HG03139 (cell line): ENCODE measurements around the gene CD99L2.

Experiments
- ATAC-seq: cut with Tn5 transposase; IDR thresholded peaks from one replicate; pipeline ENCODE4 v1.9.1; 2021; ENCODE audit not compliant: unreplicated experiment

Gene CD99L2, protein sequence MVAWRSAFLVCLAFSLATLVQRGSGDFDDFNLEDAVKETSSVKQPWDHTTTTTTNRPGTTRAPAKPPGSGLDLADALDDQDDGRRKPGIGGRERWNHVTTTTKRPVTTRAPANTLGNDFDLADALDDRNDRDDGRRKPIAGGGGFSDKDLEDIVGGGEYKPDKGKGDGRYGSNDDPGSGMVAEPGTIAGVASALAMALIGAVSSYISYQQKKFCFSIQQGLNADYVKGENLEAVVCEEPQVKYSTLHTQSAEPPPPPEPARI

DNA sequence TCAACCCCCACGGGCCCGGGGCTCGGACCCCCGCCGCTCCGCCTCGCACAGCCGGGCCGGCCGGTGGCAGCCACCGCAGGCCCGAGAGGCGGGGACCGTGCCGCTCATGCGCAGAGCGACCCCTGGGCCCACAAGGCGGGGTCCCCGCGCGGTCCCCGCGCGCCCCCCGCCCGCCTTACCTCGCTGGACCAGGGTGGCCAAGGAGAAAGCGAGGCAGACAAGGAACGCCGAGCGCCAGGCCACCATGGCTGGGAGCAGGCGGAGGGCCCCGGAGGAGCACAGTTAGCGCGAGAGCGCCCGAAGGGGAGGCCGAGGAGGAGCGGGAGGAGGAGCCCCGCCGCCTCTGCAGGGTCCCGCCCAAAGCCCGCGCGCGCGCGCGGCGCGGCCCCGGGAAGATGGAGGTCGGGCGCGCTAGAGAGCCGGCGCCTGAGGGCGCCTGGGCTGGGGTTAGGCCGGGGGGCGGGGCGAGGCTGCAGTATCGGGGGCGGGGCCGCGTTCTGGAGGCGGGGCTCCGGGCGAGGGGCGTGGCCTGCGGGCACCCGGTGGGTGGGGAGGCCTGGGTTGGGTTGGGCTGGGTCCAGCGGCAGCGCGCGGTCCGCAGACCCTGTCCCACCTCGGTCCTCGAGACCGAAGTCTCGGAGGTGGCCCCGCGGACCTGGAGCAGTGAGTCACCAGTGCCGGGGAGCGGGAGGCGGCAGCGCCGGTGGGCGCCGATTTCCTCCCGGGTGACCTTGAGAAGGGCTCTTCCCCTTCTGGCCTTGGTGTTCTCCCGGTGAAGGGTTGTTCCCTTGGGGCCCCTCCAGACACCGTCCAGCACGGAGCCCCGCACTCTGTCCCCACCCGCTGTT is at the start of gene CD99L2:
Gene CD99L2 (minus strand): TSS at position 326 of the 848 bp plus-strand sequence. CDS start 80 bp downstream, at position 246.
- ATAC-seq, result peak; percentile 90

DNA sequence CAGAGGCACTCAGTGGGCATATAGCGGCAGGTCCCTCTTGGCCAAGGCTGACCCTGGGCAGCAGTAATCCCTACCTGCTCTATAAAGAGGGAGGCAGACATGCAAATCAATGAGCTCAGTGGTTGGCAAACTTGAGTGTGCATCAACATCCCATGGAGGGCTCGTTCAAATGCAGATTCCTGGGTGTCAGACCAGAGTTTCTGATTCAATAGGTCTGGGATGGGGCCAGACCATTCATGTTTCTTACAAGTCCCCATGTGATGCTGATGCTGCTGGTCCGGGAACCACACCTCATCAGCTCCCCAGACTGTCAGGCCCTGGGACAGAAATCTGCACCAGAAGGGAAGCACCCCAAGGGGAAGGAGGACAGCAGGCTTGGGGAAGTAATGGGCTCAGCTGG is 45.8 kb upstream of the CD99L2 start:
- ATAC-seq, result no peak

DNA sequence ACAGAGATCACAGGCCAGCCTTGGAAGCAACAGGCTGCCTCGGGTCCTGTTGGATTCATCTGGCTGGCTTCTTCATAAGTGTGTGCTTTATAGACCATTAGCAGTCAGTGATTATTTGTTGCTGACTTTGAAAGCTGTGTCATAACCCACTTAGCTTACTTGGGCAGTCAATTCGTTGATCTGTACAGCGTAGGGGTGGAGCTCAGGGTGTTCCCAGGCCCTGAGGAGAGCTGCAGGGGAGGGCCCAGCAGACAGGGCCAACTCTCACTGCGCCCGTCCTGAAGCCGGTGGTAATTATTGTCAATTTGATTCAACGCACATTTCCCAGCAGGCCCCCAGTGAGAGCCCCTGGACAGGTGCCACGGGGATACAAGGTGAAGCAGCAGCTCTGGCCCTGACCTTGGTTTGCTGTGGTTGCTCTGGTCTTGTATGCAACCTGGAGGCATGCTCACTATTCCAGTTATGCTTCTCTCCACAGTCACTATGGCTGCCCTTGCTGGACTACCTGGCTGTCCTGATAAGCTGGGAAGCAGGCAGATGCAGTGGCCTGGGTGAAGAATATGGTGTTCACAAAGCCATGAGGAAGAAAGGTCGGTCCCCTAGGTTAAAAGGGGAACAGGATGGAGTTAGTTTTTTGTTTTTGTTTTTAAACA is 44.6 kb upstream of the CD99L2 start:
- no peak for ATAC-seq

DNA sequence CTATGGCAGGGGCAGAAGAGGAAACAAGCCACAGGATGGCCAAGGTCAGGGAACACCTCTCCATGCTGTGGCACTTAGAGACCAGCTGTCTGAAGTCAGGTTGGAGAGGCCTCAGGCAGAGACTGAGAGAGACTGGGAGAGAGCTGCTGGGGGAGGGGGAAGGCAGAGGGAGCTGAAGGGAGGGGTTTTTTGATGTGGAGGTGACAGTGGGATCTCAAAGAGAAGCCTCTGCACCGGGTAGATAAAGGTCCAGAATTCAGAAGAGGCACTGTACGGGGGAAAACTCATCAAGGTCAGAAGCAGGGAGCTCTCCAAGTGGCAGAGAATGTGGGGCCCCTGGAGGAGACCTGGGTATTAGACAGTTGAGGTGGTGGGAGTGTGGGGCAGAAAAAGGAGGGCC is 43.1 kb upstream of the CD99L2 start:
- no peak for ATAC-seq

DNA sequence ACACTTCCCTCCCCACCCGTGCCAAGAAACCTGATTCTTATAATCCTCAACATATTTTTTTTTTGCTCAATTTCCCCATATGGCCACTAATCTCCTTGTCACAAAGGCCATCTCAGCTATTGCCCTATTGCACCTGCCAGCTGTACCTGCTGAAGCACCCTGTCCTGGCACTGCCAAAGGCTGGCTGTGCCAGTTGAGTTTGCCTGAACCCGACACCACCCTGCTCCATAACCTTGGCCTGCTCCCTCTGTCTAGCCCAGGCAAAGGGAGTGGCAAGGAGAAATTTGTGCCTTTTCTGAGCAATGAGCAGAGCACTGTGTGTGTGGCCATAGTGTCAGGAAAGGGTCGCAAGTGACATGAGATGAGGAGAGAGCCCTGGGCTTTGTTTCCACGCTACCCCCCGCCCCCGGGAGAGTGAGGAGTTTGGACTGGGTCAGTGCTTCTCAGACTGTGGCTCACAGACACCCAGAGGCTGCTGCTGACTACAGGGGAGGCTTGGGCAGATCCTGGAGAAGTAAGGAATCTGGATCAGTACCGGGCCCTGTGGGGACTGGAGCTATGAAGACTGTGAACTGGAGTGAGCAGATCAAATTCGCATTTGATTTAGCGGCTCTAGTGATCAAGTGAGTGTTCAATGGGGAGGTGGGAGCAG is 42.5 kb upstream of the CD99L2 start:
- no peak for ATAC-seq

DNA sequence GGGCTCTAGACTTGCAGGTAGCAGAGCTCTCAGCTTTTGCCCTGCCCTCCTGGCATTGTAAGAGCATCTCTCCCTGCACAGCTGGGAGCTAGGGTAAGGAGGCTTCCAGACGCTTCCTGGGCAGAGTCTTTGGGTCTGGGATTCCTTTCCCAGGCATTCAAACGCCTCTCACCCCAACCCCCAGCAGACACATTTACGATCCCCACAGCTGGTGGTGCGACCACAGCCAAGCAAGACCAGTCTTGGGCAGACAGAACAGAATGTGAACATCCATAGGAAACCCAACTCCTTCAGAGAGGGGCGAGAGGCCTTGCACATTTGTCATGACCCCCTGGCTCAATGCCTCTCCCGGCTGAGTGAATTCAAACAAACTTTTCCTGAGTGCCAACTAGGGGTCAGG is 38.1 kb upstream of the CD99L2 start:
- no peak for ATAC-seq

DNA sequence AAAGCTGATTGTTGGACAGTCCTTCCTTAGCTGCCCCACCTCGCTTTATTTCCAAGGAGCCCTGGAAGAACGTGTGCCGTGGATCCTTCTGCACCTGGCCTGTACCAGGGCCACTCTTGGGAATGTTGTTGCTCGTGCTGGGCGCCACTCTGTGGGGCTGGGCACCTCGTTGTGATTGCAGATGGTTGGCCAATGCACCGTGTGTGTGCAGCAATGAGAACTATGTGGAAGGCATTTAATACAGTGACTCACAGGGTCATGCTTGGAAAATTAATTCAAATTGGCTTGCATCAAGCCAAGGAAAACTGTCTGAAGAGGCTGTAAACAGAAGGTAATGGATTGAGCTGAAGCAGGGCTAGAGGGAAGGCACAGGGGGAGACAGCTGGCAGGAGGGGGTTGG is 37.0 kb upstream of the CD99L2 start:
- ATAC-seq, result no peak

DNA sequence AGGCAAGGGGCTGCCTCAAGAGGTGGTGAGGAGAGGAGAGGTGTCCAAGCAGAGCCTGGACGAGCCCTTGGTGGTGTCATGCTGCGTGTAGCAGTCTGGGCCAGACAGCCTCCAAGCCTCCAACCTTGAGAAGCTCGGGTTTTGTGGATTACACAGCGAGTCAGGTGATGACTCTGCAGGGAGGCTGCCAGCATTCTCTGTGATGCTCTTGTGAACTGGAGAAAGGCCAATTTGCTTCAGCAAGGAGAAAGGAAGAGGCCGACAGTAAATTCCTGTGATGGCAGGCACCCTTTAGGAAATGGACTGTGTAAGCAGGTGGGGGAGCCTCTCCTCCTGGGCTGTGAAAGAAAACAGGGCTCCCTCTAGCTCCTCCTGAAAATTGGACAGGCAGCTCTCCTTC is 36.0 kb upstream of the CD99L2 start:
- no peak for ATAC-seq

DNA sequence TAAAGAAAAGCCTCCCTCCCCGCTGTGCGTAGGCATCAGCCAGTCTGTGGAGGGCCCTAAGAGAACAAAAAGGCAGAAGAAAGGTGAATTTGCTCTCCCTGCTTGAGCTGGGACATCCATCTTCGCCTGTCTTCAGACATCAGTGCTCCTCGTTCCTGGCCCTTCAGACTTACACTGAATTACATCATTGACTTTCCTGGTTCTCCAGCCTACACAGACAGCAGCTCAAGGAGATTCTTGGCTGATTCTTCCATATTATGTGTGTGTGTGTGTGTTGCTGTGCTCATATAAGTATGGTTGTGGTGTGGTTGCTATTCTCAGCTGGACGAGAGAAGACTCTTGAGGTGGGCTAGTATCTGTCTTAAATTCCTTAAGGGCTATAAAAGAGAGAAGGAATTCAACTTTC is 35.5 kb upstream of the CD99L2 start:
- no peak for ATAC-seq

DNA sequence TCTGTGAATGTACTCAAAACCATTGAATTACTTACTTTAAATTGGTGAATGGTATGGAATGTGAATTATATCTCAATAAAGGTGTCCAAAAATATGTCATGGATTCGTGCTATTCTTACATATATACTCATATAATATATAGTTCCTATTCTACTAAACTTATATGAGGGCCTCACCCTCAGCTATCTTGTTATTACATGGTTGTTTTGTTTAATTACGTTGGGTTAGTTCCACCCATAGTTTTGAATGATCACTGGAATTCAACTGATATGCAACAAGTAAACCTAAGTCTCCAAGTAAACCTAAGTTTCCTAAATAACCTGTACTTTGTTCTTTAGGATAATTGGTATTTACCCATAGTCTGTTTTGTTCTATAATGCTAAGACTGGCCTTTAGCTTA is 30.6 kb upstream of the CD99L2 start:
- no peak for ATAC-seq

DNA sequence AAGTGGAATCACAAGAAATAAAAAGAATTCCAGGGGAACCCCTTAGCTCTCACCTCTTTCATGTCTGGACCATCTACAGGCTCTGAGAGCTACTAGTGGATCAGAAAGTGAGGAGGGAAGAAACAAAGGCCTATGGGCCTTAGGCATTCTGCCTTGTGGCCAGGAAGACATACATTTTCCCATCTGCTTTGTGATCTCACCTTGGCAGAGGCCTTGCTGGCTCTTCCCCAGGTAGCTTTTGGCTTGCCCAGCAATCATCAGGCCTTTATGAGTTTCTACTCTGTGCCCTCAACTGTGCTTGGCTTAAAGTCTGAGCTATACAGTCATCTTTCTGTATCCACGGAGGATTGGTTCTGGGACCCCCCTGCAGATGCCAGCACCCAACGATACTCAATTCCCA is 28.3 kb upstream of the CD99L2 start:
- ATAC-seq, result no peak

DNA sequence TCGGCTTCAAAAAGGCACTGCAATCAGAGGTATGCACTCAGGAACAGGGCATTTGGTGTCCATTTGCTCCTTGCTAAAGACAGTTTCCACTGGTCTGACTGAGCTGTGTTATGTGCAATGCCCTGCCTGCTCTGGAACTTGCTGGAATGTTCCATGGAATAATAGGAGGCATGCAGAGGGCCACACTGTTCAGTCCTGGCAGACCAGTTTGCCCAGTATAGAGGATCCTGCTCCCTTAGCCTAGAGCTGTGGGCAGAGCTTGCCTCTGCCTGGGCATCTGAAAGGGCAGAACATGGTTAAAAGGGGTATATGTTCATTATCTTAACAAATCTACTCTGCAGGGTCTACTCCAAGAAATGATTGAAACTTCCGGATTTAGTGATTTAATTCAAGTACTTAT is 27.8 kb upstream of the CD99L2 start:
- no peak for ATAC-seq

DNA sequence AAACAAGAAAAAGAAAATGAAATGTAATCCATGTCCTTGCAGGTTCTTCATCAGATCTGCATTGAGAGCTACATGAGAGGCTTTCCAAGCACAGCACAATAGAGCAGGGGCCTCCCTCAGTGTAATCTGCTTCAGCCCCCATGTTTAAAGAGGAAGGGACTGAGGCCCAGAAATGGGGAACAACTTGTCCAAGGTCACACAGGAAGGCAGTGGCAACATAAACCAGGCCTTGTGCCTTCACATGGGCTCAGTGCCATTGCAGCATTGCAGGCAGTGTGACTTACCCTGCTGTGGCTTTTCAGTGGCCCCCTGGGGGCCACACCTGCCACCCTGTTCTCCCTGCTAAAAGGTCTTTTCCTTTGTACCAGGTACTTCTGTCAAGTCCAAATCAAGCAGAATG is 20.9 kb upstream of the CD99L2 start:
- ATAC-seq, result no peak

DNA sequence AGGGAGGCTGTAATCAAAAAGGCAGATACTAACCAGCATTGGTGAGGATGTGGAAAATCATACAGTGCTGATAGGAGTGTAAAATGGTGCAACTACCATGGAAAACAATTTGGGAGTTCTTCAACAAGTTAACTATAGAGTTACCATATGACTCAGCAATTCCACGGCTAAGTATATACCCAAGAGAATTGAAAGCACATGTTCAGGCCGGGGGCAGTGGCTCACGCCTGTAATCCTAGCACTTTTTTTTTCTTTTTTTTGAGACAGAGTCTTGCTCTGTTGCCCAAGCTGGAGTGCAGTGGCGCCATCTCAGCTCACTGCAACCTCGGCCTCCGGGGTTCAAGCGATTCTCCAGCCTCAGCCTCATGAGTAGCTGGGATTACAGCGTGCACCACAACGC is 15.0 kb upstream of the CD99L2 start:
- ATAC-seq, result no peak

DNA sequence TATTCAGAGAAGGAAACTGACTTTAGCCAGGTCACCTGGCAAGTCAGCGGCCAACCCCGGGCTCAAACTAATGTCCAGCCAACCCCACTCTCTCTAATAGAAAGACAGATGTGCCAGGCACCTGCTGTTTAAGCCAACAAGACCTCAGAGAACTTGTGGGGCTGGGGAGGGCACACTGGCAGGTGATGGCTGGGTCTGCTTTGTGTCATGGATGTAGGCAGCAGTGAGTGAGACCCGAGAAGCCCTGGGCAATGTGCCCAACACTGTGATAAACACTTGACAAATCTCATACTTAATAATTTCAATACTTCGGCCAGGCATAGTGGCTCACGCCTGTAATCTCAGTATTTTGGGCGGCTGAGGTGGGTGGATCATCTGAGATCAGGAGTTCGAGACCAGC is 9.0 kb upstream of the CD99L2 start:
- ATAC-seq, result no peak

DNA sequence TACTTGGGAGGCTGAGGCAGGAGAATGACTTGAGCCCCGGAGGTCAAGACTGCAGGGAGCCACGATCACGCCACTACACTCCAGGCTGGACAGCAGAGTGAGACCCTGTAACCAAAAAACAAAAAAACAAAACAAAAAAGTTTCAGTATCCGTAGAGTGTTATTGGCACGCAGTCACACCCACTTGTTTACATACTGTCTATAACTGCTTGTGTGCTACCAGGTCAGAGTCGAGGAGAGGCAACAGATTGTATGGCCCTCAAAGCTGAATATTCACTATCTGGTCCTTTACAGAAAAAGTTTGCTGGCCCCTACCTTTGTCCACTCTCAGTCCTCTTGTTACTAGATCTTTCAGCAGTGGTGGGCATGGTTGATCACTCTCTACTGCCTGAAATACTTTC is 8.2 kb upstream of the CD99L2 start:
- no peak for ATAC-seq

DNA sequence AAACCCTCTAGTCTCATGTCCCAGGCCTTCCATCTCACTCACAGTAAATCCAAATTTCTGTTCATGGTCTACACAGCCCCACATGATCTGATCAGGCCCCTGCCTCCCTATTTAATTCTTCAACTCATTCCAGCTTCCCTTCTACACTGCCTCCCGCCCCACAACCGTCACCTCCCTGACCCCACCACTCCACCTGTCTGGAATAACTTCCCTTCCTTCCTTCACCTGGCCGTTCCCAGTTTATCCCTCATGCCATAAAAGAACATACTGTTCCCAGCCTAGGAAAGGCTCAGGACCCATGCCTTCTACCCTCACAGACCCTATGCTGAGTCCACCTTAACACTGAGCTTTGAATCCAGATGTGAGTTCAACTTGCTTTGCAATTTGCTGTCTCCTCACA is 6.8 kb upstream of the CD99L2 start:
- ATAC-seq, result no peak

DNA sequence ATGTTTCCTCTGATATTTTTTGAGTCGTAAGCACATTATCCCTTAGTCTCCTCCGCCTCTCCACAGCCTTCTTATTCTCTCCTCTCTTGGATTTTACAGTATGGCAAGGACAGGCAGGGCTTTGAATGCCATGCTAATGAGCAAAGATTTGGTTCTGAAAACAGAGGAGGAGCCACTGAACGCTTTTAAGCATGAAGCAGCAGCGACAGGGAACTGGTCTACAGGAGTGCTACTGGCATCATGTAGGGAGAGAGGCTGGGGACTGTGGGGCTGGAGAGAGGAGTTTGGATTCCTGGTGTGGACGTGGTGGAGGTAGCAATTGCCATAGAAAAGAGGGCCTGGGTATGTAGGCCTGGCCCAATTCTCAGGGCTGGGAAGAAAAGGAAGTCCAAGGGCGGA is 4.6 kb upstream of the CD99L2 start:
- no peak for ATAC-seq

DNA sequence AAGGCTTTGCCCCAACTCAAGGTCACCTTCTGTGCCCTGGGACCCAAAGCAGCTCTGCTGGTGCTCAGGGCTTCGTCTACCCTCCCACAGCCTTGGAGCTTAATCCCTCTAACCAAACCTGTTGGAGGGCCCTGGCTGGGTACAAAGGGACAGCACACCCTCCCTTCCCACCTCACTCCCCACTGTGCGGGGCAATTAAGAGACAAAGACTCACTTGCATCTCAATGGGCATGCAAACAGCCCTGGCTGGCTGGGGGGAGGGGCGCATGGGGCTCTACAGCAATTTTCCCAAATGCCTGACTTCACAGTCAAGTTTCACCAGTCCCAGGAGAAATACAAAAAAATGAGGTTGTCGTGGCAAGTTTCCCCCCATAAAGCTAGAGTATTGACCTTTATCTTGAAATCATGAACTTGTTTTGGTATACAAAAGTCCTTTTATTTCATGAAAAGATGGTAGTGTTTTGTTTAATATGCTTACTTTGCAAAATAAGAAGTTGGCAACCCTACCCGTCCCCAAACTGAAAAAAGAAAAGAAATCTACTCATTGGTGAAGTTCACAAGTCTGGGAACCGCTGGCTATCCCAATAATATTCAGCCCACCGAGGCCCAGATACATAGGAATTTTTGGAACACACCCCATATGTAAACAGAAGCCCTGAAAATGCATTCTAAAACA is 4.1 kb upstream of the CD99L2 start:
- ATAC-seq, result no peak

DNA sequence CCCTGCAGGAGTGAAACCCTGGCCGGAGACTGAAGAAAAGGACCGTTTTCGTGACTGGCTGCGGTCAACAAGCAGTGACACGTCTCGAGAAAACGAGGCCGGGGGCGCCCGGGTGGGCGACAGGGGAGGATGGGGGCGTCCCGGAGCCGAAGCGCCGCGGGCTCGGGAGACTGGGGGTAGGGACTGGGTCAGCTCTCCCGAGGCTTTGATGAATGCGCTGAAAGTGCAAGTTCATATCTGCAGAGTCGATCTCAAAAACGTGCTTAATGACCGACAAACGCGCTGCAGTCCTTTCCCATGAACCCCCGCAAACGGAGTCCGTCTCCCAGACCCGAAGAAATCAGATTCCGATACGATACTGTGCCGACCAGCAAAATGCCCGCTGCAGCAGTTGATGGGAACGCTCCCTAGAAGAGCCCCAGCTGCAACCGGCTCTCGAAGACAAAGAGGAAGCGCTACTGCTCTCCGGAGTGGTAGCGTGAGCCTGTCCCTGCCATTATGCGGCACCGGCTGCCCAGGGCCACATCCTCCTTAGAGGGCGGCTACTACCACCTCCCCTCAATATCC is 806 bp upstream of the CD99L2 start:
- no peak for ATAC-seq
